Stomach (tissue), 9 donors: ENCODE data around the gene FAU. TPM values are rescaled to one million over a fixed set of nuclear protein-coding genes. Genes with fewer than 3 reads are reported as not detected.

ENCODE experiments used
- DNase-seq, 2 donors: peaks; one replicate each; pipeline versions ENCODE4 v3.0.0 to v3.0.0-alpha.2; 2013 to 2019
- H3K27ac ChIP-seq, 5 donors: fragments of 200-600 bp in 4 of 5; sonication (generic) in 4 of 5; one replicate each; pipeline ENCODE4 v1.5.1; 2013 to 2019; ENCODE audit warnings: mild to moderate bottlenecking in 1 of 5, moderate library complexity in 1 of 5
- H3K27me3 ChIP-seq, 3 donors: fragments of 200-600 bp; sonication (generic); one replicate each; pipeline ENCODE4 v1.5.1; 2017 to 2019; ENCODE audit warnings: mixed run types in 1 of 3
- H3K36me3 ChIP-seq, 4 donors: fragments of 200-600 bp; sonication (generic); 1 replicate in 3 of 4; 2 replicates in 1 of 4; pipeline ENCODE4 v1.5.1; 2016 to 2019
- H3K4me1 ChIP-seq, 4 donors: fragments of 200-600 bp; sonication (generic); one replicate each; pipeline ENCODE4 v1.5.1; 2016 to 2019
- H3K4me3 ChIP-seq, 4 donors: fragments of 200-600 bp; sonication (generic) in 3 of 4; one replicate each; pipeline ENCODE4 v1.5.1; 2016 to 2019; ENCODE audit warnings: mild to moderate bottlenecking in 1 of 4
- H3K9me3 ChIP-seq, 4 donors: fragments of 200-600 bp; sonication (generic); one replicate each; pipeline ENCODE4 v1.5.1; 2016 to 2019
- CTCF ChIP-seq, 7 experiments: fragments of 450-650 bp in 4 of 7; fragments of 200-600 bp in 3 of 7; sonication (generic) in 3 of 7; IDR thresholded peaks; one replicate each; pipeline ENCODE4 v1.5.1; 2016 to 2019; ENCODE audit warnings: antibody characterized with exemption in 7 of 7, control low read depth in 2 of 7, mild to moderate bottlenecking in 1 of 7
- EP300 ChIP-seq: sonication (generic); formaldehyde crosslinking; IDR thresholded peaks from one replicate; pipeline ENCODE4 v1.6.1; 2017; ENCODE audit warnings: antibody characterized with exemption
- POLR2A ChIP-seq, 4 donors: fragments of 450-650 bp; IDR thresholded peaks; one replicate each; pipeline ENCODE4 v1.6.1; 2016; ENCODE audit warnings: antibody characterized with exemption in 4 of 4, control low read depth in 2 of 4, mild to moderate bottlenecking in 1 of 4, moderate library complexity in 1 of 4
- POLR2AphosphoS5 ChIP-seq, 3 donors: sonication (generic); formaldehyde crosslinking; IDR thresholded peaks; one replicate each; pipeline ENCODE4 v1.6.1; 2016; ENCODE audit warnings: antibody characterized with exemption in 3 of 3
- WGBS, 5 donors: extraction: QIAGEN DNeasy Blood & Tissue Kit in 3 of 5; methylation state at CpG; one replicate each; pipeline versions ENCODE4 v1.1.5 to v1.1.7; 2013 to 2018; 5-methylcytosine and 5-hydroxymethylcytosine counted together
- intact Hi-C: fragments of 100-400 bp; cut with DNase I; formaldehyde crosslinking; loops from one replicate; pipeline ENCODE4 v1.15.1; 2023; ENCODE audit warnings: low total_unique reads
- polyA plus RNA-seq, 3 donors: library from polyadenylated mRNA; stranded (reverse); fragments of 200-250 nt; gene quantifications; one replicate each; pipeline ENCODE4 v1.2.3, GENCODE V29; 2013
- total RNA-seq, 5 donors: library from RNA; depleted of rRNA; stranded (reverse); fragments of >200 nt; gene quantifications; one replicate each; pipeline versions ENCODE4 v1.1.0 to v1.2.3, GENCODE V29; 2014 to 2016
- donor health status: healthy with polysubstance abuse.
- donor health status: Bipolar disorder and iron deficiency.
- donor health status: healthy.

FAU gene
- total and polyA plus RNA-seq, 8 donors: 456 to 1,872 (median 914) TPM

GRCh38 chr11:65163684-65164083 is 41.8 kb upstream of the FAU start:
- H3K4me1 ChIP-seq: peaks cover 0 to 7% (median 3%) of the 10 kb centered on the region in 4 donors
- no peaks in the 10 kb centered on the region for H3K27me3 ChIP-seq
- no peaks in the 10 kb centered on the region for H3K9me3 ChIP-seq
- no peak overlapping the region for H3K4me3 ChIP-seq
- H3K36me3 ChIP-seq: no peaks in the 10 kb centered on the region
- no peak for DNase-seq
- 74 to 86% (median 80%) methylated on average over 2 of the region's 2 CpGs for WGBS, 5 donors
- intact Hi-C loops: no loop called here
- TF ChIP-seq POLR2A (IDR thresholded peaks at IDR 0.05) (no peak), CTCF (IDR thresholded peaks at IDR 0.05) (no peak), POLR2AphosphoS5 (IDR thresholded peaks at IDR 0.05) (no peak), EP300 (no peak)
- H3K27ac ChIP-seq: no peak overlapping the region

GRCh38 chr11:65160643-65161042 is 38.7 kb upstream of the FAU start:
- no peak for DNase-seq
- H3K9me3 ChIP-seq: no peaks in the 10 kb centered on the region
- no peaks in the 10 kb centered on the region for H3K27me3 ChIP-seq
- intact Hi-C loops: no loop called here
- no peak overlapping the region for H3K4me3 ChIP-seq
- H3K36me3 ChIP-seq: no peaks in the 10 kb centered on the region
- 75 to 85% (median 78%) methylated on average over 3 of the region's 3 CpGs for WGBS, 5 donors
- H3K4me1 ChIP-seq: peaks cover 0 to 2% (median under 1%) of the 10 kb centered on the region in 4 donors
- TF ChIP-seq POLR2AphosphoS5 (IDR thresholded peaks at IDR 0.05) (no peak), POLR2A (IDR thresholded peaks at IDR 0.05) (no peak), CTCF (IDR thresholded peaks at IDR 0.05) (no peak)
- no peak overlapping the region for H3K27ac ChIP-seq

GRCh38 chr11:65159012-65159411 is 37.1 kb upstream of the FAU start:
- intact Hi-C loops: no loop called here
- Histone ChIP-seq H3K27ac (no peak overlapping the region), H3K36me3 (no peaks in the 10 kb centered on the region), H3K4me1 (no peaks in the 10 kb centered on the region), H3K9me3 (no peaks in the 10 kb centered on the region), H3K4me3 (no peak overlapping the region), H3K27me3 (no peaks in the 10 kb centered on the region)
- DNase-seq: no peak
- WGBS, 5 donors: 57 to 71% (median 62%) methylated on average over 5 of the region's 5 CpGs
- TF ChIP-seq EP300 (no peak), POLR2AphosphoS5 (IDR thresholded peaks at IDR 0.05) (no peak), CTCF (IDR thresholded peaks at IDR 0.05) (no peak), POLR2A (IDR thresholded peaks at IDR 0.05) (no peak)

- 61 to 87% (median 78%) methylated on average over 3 of the region's 3 CpGs for whole genome bisulfite sequencing, 5 donors
- H3K36me3 ChIP-seq: no peaks in the 10 kb centered on the region
- intact Hi-C loops: no loop called here
- no peaks in the 10 kb centered on the region for H3K27me3 ChIP-seq
- DNase-seq: no peak
- H3K27ac ChIP-seq: no peak overlapping the region
- no peaks in the 10 kb centered on the region for H3K4me1 ChIP-seq
- no peak overlapping the region for H3K4me3 ChIP-seq
- no peaks in the 10 kb centered on the region for H3K9me3 ChIP-seq
- no peak for TF ChIP-seq POLR2AphosphoS5 (IDR thresholded peaks at IDR 0.05)
- no peak for TF ChIP-seq POLR2A (IDR thresholded peaks at IDR 0.05)
- no peak for TF ChIP-seq EP300
- TF ChIP-seq CTCF (IDR thresholded peaks at IDR 0.05): no peak
Observed at GRCh38 chr11:65157336-65157735, 35.4 kb upstream of the FAU start.
